HG03139 (cell line): Measurements from ENCODE around the gene PHOSPHO2.
"Not testable (repeated sequence)": the region's sequence is repeated elsewhere in the genome, so short reads cannot be mapped to it uniquely, and the experiment has no call there.

ENCODE experiments used
- ATAC-seq: cut with Tn5 transposase; IDR thresholded peaks from one replicate; pipeline ENCODE4 v1.9.1; 2021; ENCODE audit not compliant: unreplicated experiment

Gene PHOSPHO2

GRCh38 chr2:169683425-169684134 lies 10.7 kb upstream of the PHOSPHO2 start:
- ATAC-seq: no peak

GRCh38 chr2:169684135-169684565 lies 10.1 kb upstream of the PHOSPHO2 start:
- ATAC-seq: no peak

GRCh38 chr2:169684712-169685111 lies 9.6 kb upstream of the PHOSPHO2 start:
- not testable (repeated sequence) for ATAC-seq

- ATAC-seq: not testable (repeated sequence)
These were observed 7.4 kb upstream of the PHOSPHO2 start for GRCh38 chr2:169686825-169687224.

GRCh38 chr2:169687943-169688342 lies 6.3 kb upstream of the PHOSPHO2 start:
- not testable (repeated sequence) for ATAC-seq

GRCh38 chr2:169690958-169691357 lies 3.3 kb upstream of the PHOSPHO2 start:
- no peak for ATAC-seq

- ATAC-seq: no peak
These were observed 1.6 kb upstream of the PHOSPHO2 start for GRCh38 chr2:169692718-169693117.

- no peak for ATAC-seq
These were observed 909 bp upstream of the PHOSPHO2 start for GRCh38 chr2:169693360-169693759.

GRCh38 chr2:169694894-169695260 lies 608 bp downstream of the PHOSPHO2 start:
- ATAC-seq: no peak

GRCh38 chr2:169696381-169696780 lies 2.1 kb downstream of the PHOSPHO2 start:
- ATAC-seq: no peak

- ATAC-seq: not testable (repeated sequence)
These were observed 4.9 kb downstream of the PHOSPHO2 start for GRCh38 chr2:169699173-169699572.

- ATAC-seq: no peak
These were observed 8.7 kb downstream of the PHOSPHO2 start for GRCh38 chr2:169702996-169703395.

GRCh38 chr2:169704160-169704708 lies 10.0 kb downstream of the PHOSPHO2 start:
- no peak for ATAC-seq

- ATAC-seq: no peak
These were observed 11.7 kb downstream of the PHOSPHO2 start for GRCh38 chr2:169705927-169706326.

GRCh38 chr2:169707626-169708025 lies 13.4 kb downstream of the PHOSPHO2 start:
- no peak for ATAC-seq

- no peak for ATAC-seq
These were observed 15.1 kb downstream of the PHOSPHO2 start for GRCh38 chr2:169709331-169709730.

- no peak for ATAC-seq
These were observed 15.7 kb downstream of the PHOSPHO2 start for GRCh38 chr2:169709981-169710380.

GRCh38 chr2:169711751-169712509 lies 17.7 kb downstream of the PHOSPHO2 start:
- ATAC-seq: no peak

GRCh38 chr2:169712791-169713227 lies 18.5 kb downstream of the PHOSPHO2 start:
- ATAC-seq: no peak

- ATAC-seq: no peak
These were observed 19.1 kb downstream of the PHOSPHO2 start for GRCh38 chr2:169713331-169713730.

GRCh38 chr2:169714699-169715098 lies 20.4 kb downstream of the PHOSPHO2 start:
- no peak for ATAC-seq
